GM21390 (cell line): ENCODE data around the gene CARD11.
"Not testable (repeated sequence)": the region's sequence is repeated elsewhere in the genome, so short reads cannot be mapped to it uniquely, and the experiment has no call there.

Experiments
- ATAC-seq: cut with Tn5 transposase; IDR thresholded peaks from one replicate; pipeline ENCODE4 v1.9.1; 2021; ENCODE audit not compliant: unreplicated experiment

Gene CARD11

GRCh38 chr7:3065724-3066143 is 22.1 kb upstream of the CARD11 start:
- peak; percentile 42 for ATAC-seq

GRCh38 chr7:3064067-3064466 is 20.4 kb upstream of the CARD11 start:
- ATAC-seq, result no peak

- peak; percentile 87 for ATAC-seq
Measured at GRCh38 chr7:3063016-3063753, 19.5 kb upstream of the CARD11 start.

- ATAC-seq, result no peak
Measured at GRCh38 chr7:3057066-3057420, 13.4 kb upstream of the CARD11 start.

GRCh38 chr7:3056234-3057065 is 12.8 kb upstream of the CARD11 start:
- ATAC-seq, result no peak

GRCh38 chr7:3055626-3056025 is 12.0 kb upstream of the CARD11 start:
- no peak for ATAC-seq

- peak; percentile 71 for ATAC-seq
Measured at GRCh38 chr7:3042861-3043489, 692 bp downstream of the CARD11 start.

GRCh38 chr7:3041986-3042675 is 1.5 kb downstream of the CARD11 start:
- ATAC-seq, result no peak

GRCh38 chr7:3039787-3040186 is 3.9 kb downstream of the CARD11 start:
- ATAC-seq, result no peak

GRCh38 chr7:3038011-3038410 is 5.7 kb downstream of the CARD11 start:
- ATAC-seq, result not testable (repeated sequence)

GRCh38 chr7:3037259-3037658 is 6.4 kb downstream of the CARD11 start:
- ATAC-seq, result no peak

- no peak for ATAC-seq
Measured at GRCh38 chr7:3034591-3035150, 9.0 kb downstream of the CARD11 start.

- ATAC-seq, result no peak
Measured at GRCh38 chr7:3033581-3033980, 10.1 kb downstream of the CARD11 start.

- no peak for ATAC-seq
Measured at GRCh38 chr7:3033136-3033535, 10.5 kb downstream of the CARD11 start.

GRCh38 chr7:3032256-3032655 is 11.4 kb downstream of the CARD11 start:
- ATAC-seq, result no peak

- no peak for ATAC-seq
Measured at GRCh38 chr7:3029138-3029537, 14.5 kb downstream of the CARD11 start.

- no peak for ATAC-seq
Measured at GRCh38 chr7:3028758-3029093, 14.9 kb downstream of the CARD11 start.

GRCh38 chr7:3028071-3028757 is 15.5 kb downstream of the CARD11 start:
- no peak for ATAC-seq

- ATAC-seq, result no peak
Measured at GRCh38 chr7:3027005-3027845, 16.4 kb downstream of the CARD11 start.

- ATAC-seq, result no peak
Measured at GRCh38 chr7:3025616-3026015, 18.1 kb downstream of the CARD11 start.
